ENCODE measurements around the gene ANKRD27. TPM values are rescaled to one million over a fixed set of nuclear protein-coding genes. Genes with fewer than 3 reads are reported as not detected.
A peak's percentile ranks its signal among the peaks of the same experiment; 100 is the strongest.

The ANKRD27 gene
- total and polyA plus RNA-seq, 10 of the 15 experiments (the other 5 are each of a cell fraction or from before 2014, with no cell fraction given) = 2.8 to 49.9 (median 28.5) TPM

DNA sequence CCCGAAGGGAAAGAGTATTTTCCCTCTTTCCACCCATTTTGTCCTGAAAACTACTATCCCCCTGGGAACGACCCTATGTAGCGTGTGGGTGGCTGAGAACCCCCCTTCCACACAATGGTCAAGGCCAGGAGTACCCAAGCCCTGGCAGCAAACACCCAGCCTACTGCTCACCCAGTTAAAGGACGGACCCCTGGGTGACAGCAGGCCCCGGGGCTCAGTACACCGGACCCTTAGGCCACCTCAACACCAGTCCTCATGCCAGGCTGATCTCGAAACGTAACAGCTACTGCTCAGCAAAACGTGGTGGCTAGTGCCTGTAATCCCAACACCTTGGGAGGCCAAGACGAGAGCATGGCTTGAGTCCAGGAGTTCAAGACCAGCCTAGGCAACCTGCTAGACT lies 1.4 kb downstream of the ANKRD27 start (continued):
- TF ChIP-seq, protein P1, sequence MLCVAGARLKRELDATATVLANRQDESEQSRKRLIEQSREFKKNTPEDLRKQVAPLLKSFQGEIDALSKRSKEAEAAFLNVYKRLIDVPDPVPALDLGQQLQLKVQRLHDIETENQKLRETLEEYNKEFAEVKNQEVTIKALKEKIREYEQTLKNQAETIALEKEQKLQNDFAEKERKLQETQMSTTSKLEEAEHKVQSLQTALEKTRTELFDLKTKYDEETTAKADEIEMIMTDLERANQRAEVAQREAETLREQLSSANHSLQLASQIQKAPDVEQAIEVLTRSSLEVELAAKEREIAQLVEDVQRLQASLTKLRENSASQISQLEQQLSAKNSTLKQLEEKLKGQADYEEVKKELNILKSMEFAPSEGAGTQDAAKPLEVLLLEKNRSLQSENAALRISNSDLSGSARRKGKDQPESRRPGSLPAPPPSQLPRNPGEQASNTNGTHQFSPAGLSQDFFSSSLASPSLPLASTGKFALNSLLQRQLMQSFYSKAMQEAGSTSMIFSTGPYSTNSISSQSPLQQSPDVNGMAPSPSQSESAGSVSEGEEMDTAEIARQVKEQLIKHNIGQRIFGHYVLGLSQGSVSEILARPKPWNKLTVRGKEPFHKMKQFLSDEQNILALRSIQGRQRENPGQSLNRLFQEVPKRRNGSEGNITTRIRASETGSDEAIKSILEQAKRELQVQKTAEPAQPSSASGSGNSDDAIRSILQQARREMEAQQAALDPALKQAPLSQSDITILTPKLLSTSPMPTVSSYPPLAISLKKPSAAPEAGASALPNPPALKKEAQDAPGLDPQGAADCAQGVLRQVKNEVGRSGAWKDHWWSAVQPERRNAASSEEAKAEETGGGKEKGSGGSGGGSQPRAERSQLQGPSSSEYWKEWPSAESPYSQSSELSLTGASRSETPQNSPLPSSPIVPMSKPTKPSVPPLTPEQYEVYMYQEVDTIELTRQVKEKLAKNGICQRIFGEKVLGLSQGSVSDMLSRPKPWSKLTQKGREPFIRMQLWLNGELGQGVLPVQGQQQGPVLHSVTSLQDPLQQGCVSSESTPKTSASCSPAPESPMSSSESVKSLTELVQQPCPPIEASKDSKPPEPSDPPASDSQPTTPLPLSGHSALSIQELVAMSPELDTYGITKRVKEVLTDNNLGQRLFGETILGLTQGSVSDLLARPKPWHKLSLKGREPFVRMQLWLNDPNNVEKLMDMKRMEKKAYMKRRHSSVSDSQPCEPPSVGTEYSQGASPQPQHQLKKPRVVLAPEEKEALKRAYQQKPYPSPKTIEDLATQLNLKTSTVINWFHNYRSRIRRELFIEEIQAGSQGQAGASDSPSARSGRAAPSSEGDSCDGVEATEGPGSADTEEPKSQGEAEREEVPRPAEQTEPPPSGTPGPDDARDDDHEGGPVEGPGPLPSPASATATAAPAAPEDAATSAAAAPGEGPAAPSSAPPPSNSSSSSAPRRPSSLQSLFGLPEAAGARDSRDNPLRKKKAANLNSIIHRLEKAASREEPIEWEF (IDR thresholded peaks at IDR 0.05; ENCODE audit: insufficient replicate concordance, low read depth, low read length) = no peak
- TF ChIP-seq HDGF (IDR thresholded peaks at IDR 0.05) = no peak
- TF ChIP-seq BMI1 (IDR thresholded peaks at IDR 0.05; ENCODE audit: borderline replicate concordance) = no peak
- TF ChIP-seq SREBF2 (IDR thresholded peaks at IDR 0.05; ENCODE audit: low read length) = no peak
- TF ChIP-seq JUNB (IDR thresholded peaks at IDR 0.05) = no peak

- H3K36me3 ChIP-seq (ENCODE audit: control insufficient read depth in 2 of 2, insufficient read depth in 2 of 2, low read length in 1 of 2) = no peaks in the 10 kb centered on the region; a peak in 2 of 4 replicates
- ChIA-PET RAD21 (ENCODE audit: unreplicated experiment) (no interaction called here), CTCF (no interaction called here), SMC1A (ENCODE audit: uncharacterized antibody, unreplicated experiment) (interaction anchor here (1.0 kb wide), 1 partner anchor 18 kb away, joined by 4 read pairs; the partner anchor contains the start of gene NUDT19), POLR2A (no interaction called here)
- no peak for FAIRE-seq
- H3K4me1 ChIP-seq (ENCODE audit: control insufficient read depth, insufficient read depth, low read length) = peaks cover 20% of the 10 kb centered on the region
- 0 out of 2 replicates have a peak, but pooled peaks cover 2% of the 10 kb centered on the region for H4K20me1 ChIP-seq (ENCODE audit: control insufficient read depth, insufficient read depth)
- in situ Hi-C loops (cut with MboI) (no loop called here), intact Hi-C loops (cut with micrococcal nuclease; ENCODE audit: unreplicated experiment) (no loop called here)
- peaks cover 43% of the 10 kb centered on the region for H3K79me2 ChIP-seq (ENCODE audit: control insufficient read depth, insufficient read depth, low read length)
- H2AFZ ChIP-seq (ENCODE audit: control insufficient read depth, low read depth, low read length) = no peak overlapping the region
- 93% methylated on average over 3 of the region's 3 CpGs for WGBS (ENCODE audit: insufficient coverage, insufficient replicate concordance, low lambda C conversion rate, missing lambda C conversion rate)
- peak overlapping the region; percentile 57 for H3K4me2 ChIP-seq (ENCODE audit: control insufficient read depth, insufficient read depth)
- no TSS peak for BruUV-seq (replicated peaks)
- H3K27ac ChIP-seq (ENCODE audit: control insufficient read depth, insufficient read depth) = no peak overlapping the region
- H3K9ac ChIP-seq (ENCODE audit: control insufficient read depth, insufficient read depth, low read length) = no peak overlapping the region
- peak overlapping the region; percentile 83; the same call in 1 of the 2 replicates for H3K4me3 ChIP-seq
- H3K27me3 ChIP-seq (replicated peaks in 1 of 2; ENCODE audit: control insufficient read depth in 2 of 2, insufficient read depth in 2 of 2, low read length in 1 of 2) = peaks cover 2 to 7% of the 10 kb centered on the region in 2 experiments; a peak in 3 of 4 replicates
- no peaks in the 10 kb centered on the region; the same call in 2 of the 3 replicates for H3K9me3 ChIP-seq (replicated peaks; ENCODE audit: control insufficient read depth, insufficient read depth, low read length)
- no peak for DNase-seq (ENCODE audit: low read depth, low spot score)
- ATAC-seq = no peak
- TF ChIP-seq CEBPZ (IDR thresholded peaks at IDR 0.05; ENCODE audit: low read depth, low read length) (no peak), FOXM1 (IDR thresholded peaks at IDR 0.05; ENCODE audit: low read depth, low read length) (no peak), RUNX3 (IDR thresholded peaks at IDR 0.05; ENCODE audit: low read length) (no peak)
- TF ChIP-seq, protein P2, sequence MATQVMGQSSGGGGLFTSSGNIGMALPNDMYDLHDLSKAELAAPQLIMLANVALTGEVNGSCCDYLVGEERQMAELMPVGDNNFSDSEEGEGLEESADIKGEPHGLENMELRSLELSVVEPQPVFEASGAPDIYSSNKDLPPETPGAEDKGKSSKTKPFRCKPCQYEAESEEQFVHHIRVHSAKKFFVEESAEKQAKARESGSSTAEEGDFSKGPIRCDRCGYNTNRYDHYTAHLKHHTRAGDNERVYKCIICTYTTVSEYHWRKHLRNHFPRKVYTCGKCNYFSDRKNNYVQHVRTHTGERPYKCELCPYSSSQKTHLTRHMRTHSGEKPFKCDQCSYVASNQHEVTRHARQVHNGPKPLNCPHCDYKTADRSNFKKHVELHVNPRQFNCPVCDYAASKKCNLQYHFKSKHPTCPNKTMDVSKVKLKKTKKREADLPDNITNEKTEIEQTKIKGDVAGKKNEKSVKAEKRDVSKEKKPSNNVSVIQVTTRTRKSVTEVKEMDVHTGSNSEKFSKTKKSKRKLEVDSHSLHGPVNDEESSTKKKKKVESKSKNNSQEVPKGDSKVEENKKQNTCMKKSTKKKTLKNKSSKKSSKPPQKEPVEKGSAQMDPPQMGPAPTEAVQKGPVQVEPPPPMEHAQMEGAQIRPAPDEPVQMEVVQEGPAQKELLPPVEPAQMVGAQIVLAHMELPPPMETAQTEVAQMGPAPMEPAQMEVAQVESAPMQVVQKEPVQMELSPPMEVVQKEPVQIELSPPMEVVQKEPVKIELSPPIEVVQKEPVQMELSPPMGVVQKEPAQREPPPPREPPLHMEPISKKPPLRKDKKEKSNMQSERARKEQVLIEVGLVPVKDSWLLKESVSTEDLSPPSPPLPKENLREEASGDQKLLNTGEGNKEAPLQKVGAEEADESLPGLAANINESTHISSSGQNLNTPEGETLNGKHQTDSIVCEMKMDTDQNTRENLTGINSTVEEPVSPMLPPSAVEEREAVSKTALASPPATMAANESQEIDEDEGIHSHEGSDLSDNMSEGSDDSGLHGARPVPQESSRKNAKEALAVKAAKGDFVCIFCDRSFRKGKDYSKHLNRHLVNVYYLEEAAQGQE (IDR thresholded peaks at IDR 0.05; ENCODE audit: low read depth, low read length) = no peak
These were observed 2.1 kb downstream of the ANKRD27 start for GRCh38 chr19:32672841-32673240.

Data from GM12878 (cell line).